Measurements from ENCODE around the gene COL1A1.

GRCh38 chr17:50141026-50141744, 60.2 kb downstream of the COL1A1 start:
- TF ChIP-seq EP300 (IDR thresholded peaks at IDR 0.05) (no peak), POLR2A (IDR thresholded peaks at IDR 0.05; ENCODE audit: low read depth) (no peak), CTCF (IDR thresholded peaks at IDR 0.05) (no peak)

All from esophagus muscularis mucosa (tissue), 4 donors.